GM18517 (cell line): ENCODE data around the gene ABHD2.
A peak's percentile ranks its signal among the peaks of the same experiment; 100 is the strongest.
"Not testable (repeated sequence)": the region's sequence is repeated elsewhere in the genome, so short reads cannot be mapped to it uniquely, and the experiment has no call there.

Source experiments
- ATAC-seq: cut with Tn5 transposase; IDR thresholded peaks from one replicate; pipeline ENCODE4 v1.9.1; 2021; ENCODE audit warnings: mild to moderate bottlenecking, moderate library complexity; ENCODE audit not compliant: unreplicated experiment

Gene ABHD2

GRCh38 chr15:89087830-89088604, at the start of gene ABHD2:
Gene ABHD2, plus strand, starts transcription at chr15:89088456. Its CDS starts 27,872 bp downstream, at chr15:89116328.
- peak; percentile 94 for ATAC-seq

GRCh38 chr15:89039142-89039541, 49.1 kb upstream of the ABHD2 start:
- no peak for ATAC-seq

GRCh38 chr15:89041507-89041906, 46.7 kb upstream of the ABHD2 start:
- no peak for ATAC-seq

- no peak for ATAC-seq
These were observed 45.9 kb upstream of the ABHD2 start for GRCh38 chr15:89042387-89042786.

- ATAC-seq: no peak
These were observed 44.9 kb upstream of the ABHD2 start for GRCh38 chr15:89043031-89044002.

GRCh38 chr15:89049016-89049666, 39.1 kb upstream of the ABHD2 start:
- ATAC-seq: not testable (repeated sequence)

GRCh38 chr15:89051875-89052274, 36.4 kb upstream of the ABHD2 start:
- ATAC-seq: no peak

GRCh38 chr15:89052474-89052873, 35.8 kb upstream of the ABHD2 start:
- no peak for ATAC-seq

- ATAC-seq: no peak
These were observed 33.4 kb upstream of the ABHD2 start for GRCh38 chr15:89054873-89055272.

GRCh38 chr15:89057506-89058133, 30.6 kb upstream of the ABHD2 start:
- ATAC-seq: no peak

- ATAC-seq: no peak
These were observed 29.9 kb upstream of the ABHD2 start for GRCh38 chr15:89058376-89058775.

- no peak for ATAC-seq
These were observed 29.3 kb upstream of the ABHD2 start for GRCh38 chr15:89058876-89059405.

GRCh38 chr15:89066280-89066679, 22.0 kb upstream of the ABHD2 start:
- no peak for ATAC-seq

- no peak for ATAC-seq
These were observed 20.5 kb upstream of the ABHD2 start for GRCh38 chr15:89067751-89068150.

- ATAC-seq: peak; percentile 74
These were observed 19.9 kb upstream of the ABHD2 start for GRCh38 chr15:89068325-89068784.

- no peak for ATAC-seq
These were observed 17.8 kb upstream of the ABHD2 start for GRCh38 chr15:89070197-89071124.

- ATAC-seq: no peak
These were observed 16.8 kb upstream of the ABHD2 start for GRCh38 chr15:89071471-89071870.

- no peak for ATAC-seq
These were observed 15.9 kb upstream of the ABHD2 start for GRCh38 chr15:89072277-89072869.
